Left lung (tissue), 10 donors: ENCODE results near the gene CDC6. TPM values are rescaled to one million over a fixed set of nuclear protein-coding genes. Genes with fewer than 3 reads are reported as not detected.

ENCODE experiments used
- ATAC-seq: fragments of 200-7000 bp; cut with Tn5 transposase; one replicate; pipeline ENCODE4 v1.9.1; 2020; ENCODE audit warnings: moderate library complexity
- DNase-seq, 4 donors: peaks; one replicate each; pipeline ENCODE4 v3.0.0-alpha.2; 2013 to 2020
- H3K27ac ChIP-seq, 2 donors: fragments of 200-600 bp; sonication (generic) in 1 of 2; one replicate each; pipeline versions ENCODE4 v1.5.0 to v1.8.0; 2020 to 2021
- H3K27me3 ChIP-seq, 2 donors: fragments of 200-600 bp; sonication (generic) in 1 of 2; one replicate each; pipeline versions ENCODE4 v1.5.0 to v1.8.0; 2020 to 2021
- H3K36me3 ChIP-seq, 2 donors: fragments of 200-600 bp; sonication (generic) in 1 of 2; one replicate each; pipeline versions ENCODE4 v1.5.0 to v1.8.0; 2020 to 2021
- H3K4me1 ChIP-seq, 2 donors: fragments of 200-600 bp; one replicate each; pipeline ENCODE4 v1.8.0; 2021
- H3K4me3 ChIP-seq, 2 donors: fragments of 200-600 bp; sonication (generic) in 1 of 2; one replicate each; pipeline versions ENCODE4 v1.5.0 to v1.8.0; 2020 to 2021; ENCODE audit warnings: mild to moderate bottlenecking in 1 of 2
- H3K9me3 ChIP-seq, 2 donors: fragments of 200-600 bp; sonication (generic) in 1 of 2; one replicate each; pipeline versions ENCODE4 v1.5.0 to v1.8.0; 2020 to 2021
- CTCF ChIP-seq, 2 donors: fragments of 200-600 bp; sonication (generic) in 1 of 2; IDR thresholded peaks; one replicate each; pipeline versions ENCODE4 v1.5.0 to v1.8.0; 2021; ENCODE audit warnings: antibody characterized with exemption in 2 of 2
- intact Hi-C, 2 donors: fragments of 100-400 bp; cut with DNase I; formaldehyde crosslinking; loops; one replicate each; pipeline versions ENCODE4 v1.11.2 to v1.14.2; 2022
- polyA plus RNA-seq, 6 donors: library from polyadenylated mRNA; unstranded; fragments of 120-200 nt; gene quantifications; one replicate each; pipeline ENCODE4 v1.2.1, GENCODE V29; 2013; ENCODE audit not compliant: insufficient read length in 6 of 6
- total RNA-seq, 2 donors: library from RNA; stranded (reverse); fragmentation: NEBNext Ultra II Directional; extraction: Animal tissue kit (Norgen Biotek cat#: 25700); gene quantifications; one replicate each; pipeline ENCODE4 v1.2.1, GENCODE V29; 2021
- donor health status: DM: no; HTN: yes; CAD: no.
- donor health status: DM: no; HTN: no; CAD: no.

The CDC6 gene
- total and polyA plus RNA-seq, 8 donors, result 12.8 to 25.9 (median 20.3) TPM

DNA sequence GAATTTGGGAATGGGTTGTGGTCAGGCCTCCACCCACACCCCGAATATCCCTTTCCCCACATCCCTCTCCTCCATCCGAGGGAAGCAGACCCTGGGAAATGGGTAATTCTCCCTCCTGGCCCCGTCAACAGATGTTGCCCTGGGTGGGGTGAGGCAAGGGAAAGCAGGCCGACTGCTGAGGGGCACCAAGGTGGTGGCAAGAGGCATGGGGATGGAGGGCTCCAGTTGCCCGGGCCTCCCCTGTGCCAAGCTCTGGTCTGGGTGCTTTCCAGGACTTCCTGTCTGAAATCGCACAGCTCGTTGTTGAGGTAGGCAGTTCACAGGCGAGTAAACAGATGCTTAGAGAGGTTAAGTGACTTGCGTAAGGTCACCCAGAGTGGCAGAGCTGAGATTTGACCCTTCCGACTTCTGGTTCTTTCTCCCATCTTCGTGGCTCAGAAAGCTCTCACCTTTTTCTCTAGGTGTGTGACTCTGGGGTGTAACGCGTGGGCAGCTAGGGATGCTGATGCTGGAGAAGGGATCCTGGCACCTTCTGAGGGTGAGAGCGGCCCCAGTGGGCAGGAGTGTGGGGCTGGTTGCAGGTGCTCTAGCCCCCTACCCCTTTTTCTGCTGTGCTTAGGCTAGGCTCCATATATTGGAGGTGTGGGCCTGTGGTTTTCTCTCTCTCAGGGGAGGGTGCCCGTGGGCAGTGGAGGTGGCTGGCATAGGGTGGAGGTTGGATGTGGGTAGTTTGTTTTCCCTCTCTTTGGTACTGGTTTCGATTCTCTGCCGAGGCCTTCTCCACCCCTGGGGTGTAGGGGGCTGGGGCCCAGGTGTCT lies 38.5 kb downstream of the CDC6 start:
- Histone ChIP-seq H3K27me3 (no peaks in the 10 kb centered on the region), H3K27ac (peak overlapping the region; percentile 90 to 100), H3K4me1 (peaks cover 87 to 99% of the 10 kb centered on the region in 2 donors), H3K36me3 (peaks cover 0 to 5% of the 10 kb centered on the region in 2 donors), H3K9me3 (no peaks in the 10 kb centered on the region), H3K4me3 (peak overlapping the region in 1 of 2 donors; percentile 26)
- intact Hi-C loops, result no loop called here
- no peak for TF ChIP-seq CTCF (IDR thresholded peaks at IDR 0.05)
- DNase-seq (peak in 1 of 4 donors; percentile 78), ATAC-seq (peak; percentile 25)

GRCh38 chr17:40326832-40327199 lies 39.1 kb downstream of the CDC6 start:
- TF ChIP-seq CTCF (IDR thresholded peaks at IDR 0.05), result no peak

DNA sequence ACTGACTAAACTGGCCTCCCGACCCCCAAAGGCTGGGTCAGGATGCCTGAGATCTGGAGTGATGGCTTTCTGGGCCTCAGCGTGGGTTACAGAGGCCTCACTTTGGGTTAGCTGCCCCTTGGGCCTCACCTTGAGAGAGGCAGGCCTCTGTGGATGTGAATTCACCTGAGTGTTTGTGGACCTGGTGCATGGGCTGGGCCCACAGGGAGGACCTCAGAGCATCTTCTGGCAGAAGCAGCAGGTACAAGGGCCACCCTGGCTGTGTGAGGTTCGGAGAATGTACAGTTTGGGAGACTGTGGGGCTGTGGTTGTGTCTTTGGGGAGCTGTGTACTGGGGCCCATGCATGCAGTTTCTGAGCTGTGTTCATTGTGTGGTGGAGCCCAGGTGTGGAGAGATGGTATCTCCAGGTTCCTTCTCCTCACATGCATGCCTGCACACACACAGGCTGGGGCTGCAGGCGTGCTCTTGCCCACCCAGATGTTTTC lies 39.6 kb downstream of the CDC6 start:
- Histone ChIP-seq H3K27me3 (no peaks in the 10 kb centered on the region), H3K27ac (peak overlapping the region; percentile 90 to 100), H3K4me3 (peak overlapping the region in 1 of 2 donors; percentile 12), H3K9me3 (no peaks in the 10 kb centered on the region), H3K4me1 (peaks cover 87 to 99% of the 10 kb centered on the region in 2 donors), H3K36me3 (peaks cover 0 to 14% of the 10 kb centered on the region in 2 donors)
- no peak for TF ChIP-seq CTCF (IDR thresholded peaks at IDR 0.05)
- ATAC-seq (no peak), DNase-seq (no peak)
- intact Hi-C loops, result no loop called here

More at GRCh38 chr17:40326832-40327199, 39.1 kb downstream of the CDC6 start:
- peaks cover 0 to 11% of the 10 kb centered on the region in 2 donors for H3K36me3 ChIP-seq
- H3K4me3 ChIP-seq, result peak overlapping the region in 1 of 2 donors; percentile 26
- peaks cover 87 to 99% of the 10 kb centered on the region in 2 donors for H3K4me1 ChIP-seq
- no peaks in the 10 kb centered on the region for H3K27me3 ChIP-seq
- peak overlapping the region; percentile 90 to 100 for H3K27ac ChIP-seq
- intact Hi-C loops, result no loop called here
- ATAC-seq, result no peak
- DNase-seq, result peak in 1 of 4 donors; percentile 23
- H3K9me3 ChIP-seq, result no peaks in the 10 kb centered on the region

DNA sequence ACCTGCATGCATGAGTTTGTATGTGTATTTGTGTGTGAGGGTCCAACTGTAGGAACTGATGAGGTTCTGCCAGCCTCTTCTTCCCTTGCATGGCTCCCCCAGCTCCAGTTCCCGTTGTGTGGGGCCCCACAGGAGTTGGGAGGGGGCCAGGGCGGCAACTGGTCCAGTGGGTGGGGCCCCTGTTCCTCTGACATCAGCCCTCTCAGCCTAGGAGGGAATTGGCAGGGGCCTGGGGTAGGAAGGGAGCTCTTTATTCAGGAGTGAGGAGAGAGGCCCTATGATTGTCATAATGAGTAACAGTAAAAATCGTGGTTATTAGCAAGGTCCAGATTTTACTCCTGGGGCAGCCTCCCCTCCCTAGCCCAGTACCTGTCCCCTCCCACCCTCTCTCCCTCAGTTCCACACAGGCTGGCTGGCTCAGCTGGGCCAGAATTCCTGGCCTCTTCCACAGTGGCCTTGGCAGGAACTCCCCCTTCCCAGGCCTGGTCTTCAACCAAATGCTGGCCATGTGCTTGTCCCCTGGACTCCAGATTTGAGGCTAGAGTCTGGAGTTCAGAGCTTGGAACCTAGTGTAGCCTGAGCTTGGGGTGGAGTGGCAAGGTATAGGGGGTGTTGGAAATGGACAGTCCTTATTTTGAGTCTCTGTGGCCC lies 40.2 kb downstream of the CDC6 start:
- no peaks in the 10 kb centered on the region for H3K27me3 ChIP-seq
- peaks cover 87 to 99% of the 10 kb centered on the region in 2 donors for H3K4me1 ChIP-seq
- intact Hi-C loops, result no loop called here
- H3K9me3 ChIP-seq, result no peaks in the 10 kb centered on the region
- ATAC-seq (no peak), DNase-seq (peak in 1 of 4 donors; percentile 78)
- peak overlapping the region; percentile 90 to 100 for H3K27ac ChIP-seq
- H3K4me3 ChIP-seq, result peak overlapping the region in 1 of 2 donors; percentile 12
- no peak for TF ChIP-seq CTCF (IDR thresholded peaks at IDR 0.05)
- peaks cover 0 to 14% of the 10 kb centered on the region in 2 donors for H3K36me3 ChIP-seq

DNA sequence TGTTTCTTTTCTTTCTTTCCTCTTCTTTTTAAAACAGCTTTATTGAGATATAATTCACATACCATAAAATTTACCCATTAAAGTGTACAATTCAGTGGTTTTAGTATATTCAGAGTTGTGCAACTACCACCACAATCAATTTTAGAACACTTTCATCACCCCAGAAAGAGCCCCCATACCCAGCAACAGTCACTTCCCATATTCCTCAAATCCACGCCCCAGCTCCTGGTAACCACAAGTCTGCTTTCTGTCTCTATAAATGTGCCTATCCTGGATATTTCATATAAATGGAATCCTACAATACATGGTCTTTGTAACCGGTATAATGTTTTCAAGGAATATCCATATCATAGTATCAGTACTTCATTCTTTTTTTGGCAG lies 40.7 kb downstream of the CDC6 start:
- no peaks in the 10 kb centered on the region for H3K9me3 ChIP-seq
- peaks cover 86 to 99% of the 10 kb centered on the region in 2 donors for H3K4me1 ChIP-seq
- no peak overlapping the region for H3K4me3 ChIP-seq
- H3K27ac ChIP-seq, result peak overlapping the region; percentile 90 to 100
- H3K27me3 ChIP-seq, result no peaks in the 10 kb centered on the region
- peaks cover 0 to 14% of the 10 kb centered on the region in 2 donors for H3K36me3 ChIP-seq
- no peak for TF ChIP-seq CTCF (IDR thresholded peaks at IDR 0.05)
- no peak for DNase-seq
- ATAC-seq, result no peak
- intact Hi-C loops, result no loop called here
